Body of pancreas (tissue), 4 donors: ENCODE results near the gene KIF26A. TPM values are rescaled to one million over a fixed set of nuclear protein-coding genes. Genes with fewer than 3 reads are reported as not detected.

Experiments
- ATAC-seq: fragments of 150-250 bp; one replicate; pipeline ENCODE4 v1.9.1; 2016
- DNase-seq, 4 donors: peaks; one replicate each; pipeline ENCODE4 v3.0.0-alpha.2; 2019
- H3K27ac ChIP-seq, 4 donors: fragments of 200-600 bp; sonication (generic); 1 replicate in 3 of 4; 2 replicates in 1 of 4; pipeline versions ENCODE4 v1.5.1 to v1.6.1; 2016 to 2019; ENCODE audit warnings: mild to moderate bottlenecking in 1 of 4, mixed read lengths in 1 of 4, moderate library complexity in 1 of 4
- H3K27me3 ChIP-seq, 2 donors: fragments of 200-600 bp; sonication (generic); one replicate each; pipeline ENCODE4 v1.6.0; 2016; ENCODE audit warnings: mild to moderate bottlenecking in 1 of 2
- H3K36me3 ChIP-seq, 2 donors: fragments of 200-600 bp; sonication (generic); replicated peaks in 1 of 2; 2 replicates each; pipeline ENCODE4 v1.5.1; 2016; ENCODE audit warnings: low read depth in 2 of 2; ENCODE audit not compliant: insufficient read depth in 1 of 2
- H3K4me1 ChIP-seq: fragments of 200-600 bp; sonication (generic); one replicate; pipeline ENCODE4 v1.6.0; 2016
- H3K4me3 ChIP-seq, 2 donors: fragments of 200-600 bp; sonication (generic); 1 replicate in 1 of 2; 2 replicates in 1 of 2; pipeline ENCODE4 v1.5.1; 2016 to 2019
- H3K9me3 ChIP-seq, 3 donors: fragments of 200-600 bp; sonication (generic); 1 replicate in 2 of 3; 2 replicates in 1 of 3; pipeline ENCODE4 v1.5.1; 2016
- CTCF ChIP-seq, 7 experiments: fragments of 450-650 bp in 4 of 7; fragments of 200-600 bp in 3 of 7; sonication (generic) in 3 of 7; IDR thresholded peaks; one replicate each; pipeline ENCODE4 v1.5.1; 2016 to 2019; ENCODE audit warnings: antibody characterized with exemption in 7 of 7
- POLR2A ChIP-seq, 3 donors: fragments of 450-650 bp; IDR thresholded peaks; one replicate each; pipeline ENCODE4 v1.6.1; 2016; ENCODE audit warnings: antibody characterized with exemption in 3 of 3, mild to moderate bottlenecking in 2 of 3
- WGBS, 2 donors: methylation state at CpG; one replicate each; pipeline ENCODE4 v1.1.5; 2017; 5-methylcytosine and 5-hydroxymethylcytosine counted together
- intact Hi-C: fragments of 100-400 bp; cut with DNase I; formaldehyde crosslinking; loops from one replicate; pipeline ENCODE4 v1.15.1; 2023
- total RNA-seq, 2 donors: library from RNA; depleted of rRNA; stranded (reverse); fragments of >200 nt; gene quantifications; one replicate each; pipeline ENCODE4 v1.1.0, GENCODE V29; 2016

KIF26A gene
- total RNA-seq, 2 donors from 2014 or later, result 14.8 to 17.1 TPM

GRCh38 chr14:104134061-104134965 is 4.1 kb upstream of the KIF26A start:
- intact Hi-C loops, result loop anchor here (5.0 kb wide), 1 partner anchor 57 kb away; no protein-coding TSS in a partner anchor
- Histone ChIP-seq H3K36me3 (no peaks in the 10 kb centered on the region), H3K27me3 (peaks cover 0 to 21% of the 10 kb centered on the region in 2 donors), H3K9me3 (no peaks in the 10 kb centered on the region), H3K4me3 (no peak overlapping the region), H3K4me1 (peaks cover 44% of the 10 kb centered on the region), H3K27ac (no peak overlapping the region)
- 39 to 52% methylated on average over 27 to 31 of the region's 31 CpGs for WGBS, 2 donors
- peak in 2 of 4 donors; percentile 5 to 10 for DNase-seq
- TF ChIP-seq CTCF (IDR thresholded peaks at IDR 0.05) (no peak), POLR2A (IDR thresholded peaks at IDR 0.05) (no peak)
- ATAC-seq, result no peak

- Histone ChIP-seq H3K27ac (no peak overlapping the region), H3K36me3 (no peaks in the 10 kb centered on the region), H3K4me3 (no peak overlapping the region), H3K27me3 (peaks cover 0 to 21% of the 10 kb centered on the region in 2 donors), H3K4me1 (peaks cover 51% of the 10 kb centered on the region), H3K9me3 (no peaks in the 10 kb centered on the region)
- intact Hi-C loops, result loop anchor here (5.0 kb wide), 2 partner anchors 427 to 502 kb away; no protein-coding TSS in a partner anchor
- DNase-seq (peak in 2 of 4 donors; percentile 13 to 25), ATAC-seq (no peak)
- peak in 1 of 7 experiments; percentile 5 for TF ChIP-seq CTCF (IDR thresholded peaks at IDR 0.05)
- no peak for TF ChIP-seq POLR2A (IDR thresholded peaks at IDR 0.05)
- 5 to 6% methylated on average over 25 to 47 of the region's 47 CpGs for WGBS, 2 donors
Observed at GRCh38 chr14:104135121-104135903, 3.1 kb upstream of the KIF26A start.

- ATAC-seq, result no peak
- 1% methylated on average over 47 of the region's 78 CpGs; no CpG with 5 or more reads in 1 of the 2 donors for WGBS, 2 donors
- intact Hi-C loops, result loop anchor here (5.0 kb wide), 2 partner anchors 426 to 501 kb away; no protein-coding TSS in a partner anchor
- Histone ChIP-seq H3K27me3 (peaks cover 0 to 21% of the 10 kb centered on the region in 2 donors), H3K27ac (no peak overlapping the region), H3K4me3 (no peak overlapping the region), H3K36me3 (no peaks in the 10 kb centered on the region), H3K4me1 (peaks cover 50% of the 10 kb centered on the region), H3K9me3 (no peaks in the 10 kb centered on the region)
- TF ChIP-seq CTCF (IDR thresholded peaks at IDR 0.05), result peak in 1 of 7 experiments; percentile 8
- no peak for TF ChIP-seq POLR2A (IDR thresholded peaks at IDR 0.05)
- peak in 2 of 4 donors; percentile 17 to 19 for DNase-seq
Observed at GRCh38 chr14:104135904-104136471, 2.4 kb upstream of the KIF26A start.

- TF ChIP-seq CTCF (IDR thresholded peaks at IDR 0.05), result no peak
- TF ChIP-seq POLR2A (IDR thresholded peaks at IDR 0.05), result no peak
- ATAC-seq (no peak), DNase-seq (peak in 1 of 4 donors; percentile 4)
- intact Hi-C loops, result loop anchor here (5.0 kb wide), 2 partner anchors 426 to 501 kb away; no protein-coding TSS in a partner anchor
- Histone ChIP-seq H3K27ac (no peak overlapping the region), H3K27me3 (peaks cover 0 to 21% of the 10 kb centered on the region in 2 donors), H3K4me3 (no peak overlapping the region), H3K4me1 (peaks cover 47% of the 10 kb centered on the region), H3K9me3 (no peaks in the 10 kb centered on the region), H3K36me3 (no peaks in the 10 kb centered on the region)
- WGBS, 2 donors, result 5 to 6% methylated on average over 10 to 56 of the region's 77 CpGs
Observed at GRCh38 chr14:104136472-104137296, 1.7 kb upstream of the KIF26A start.
